ENCODE data around the gene WASHC2A.
A peak's percentile ranks its signal among the peaks of the same experiment; 100 is the strongest.
"Not testable (repeated sequence)": the region's sequence is repeated elsewhere in the genome, so short reads cannot be mapped to it uniquely, and the experiment has no call there.

The WASHC2A gene

DNA sequence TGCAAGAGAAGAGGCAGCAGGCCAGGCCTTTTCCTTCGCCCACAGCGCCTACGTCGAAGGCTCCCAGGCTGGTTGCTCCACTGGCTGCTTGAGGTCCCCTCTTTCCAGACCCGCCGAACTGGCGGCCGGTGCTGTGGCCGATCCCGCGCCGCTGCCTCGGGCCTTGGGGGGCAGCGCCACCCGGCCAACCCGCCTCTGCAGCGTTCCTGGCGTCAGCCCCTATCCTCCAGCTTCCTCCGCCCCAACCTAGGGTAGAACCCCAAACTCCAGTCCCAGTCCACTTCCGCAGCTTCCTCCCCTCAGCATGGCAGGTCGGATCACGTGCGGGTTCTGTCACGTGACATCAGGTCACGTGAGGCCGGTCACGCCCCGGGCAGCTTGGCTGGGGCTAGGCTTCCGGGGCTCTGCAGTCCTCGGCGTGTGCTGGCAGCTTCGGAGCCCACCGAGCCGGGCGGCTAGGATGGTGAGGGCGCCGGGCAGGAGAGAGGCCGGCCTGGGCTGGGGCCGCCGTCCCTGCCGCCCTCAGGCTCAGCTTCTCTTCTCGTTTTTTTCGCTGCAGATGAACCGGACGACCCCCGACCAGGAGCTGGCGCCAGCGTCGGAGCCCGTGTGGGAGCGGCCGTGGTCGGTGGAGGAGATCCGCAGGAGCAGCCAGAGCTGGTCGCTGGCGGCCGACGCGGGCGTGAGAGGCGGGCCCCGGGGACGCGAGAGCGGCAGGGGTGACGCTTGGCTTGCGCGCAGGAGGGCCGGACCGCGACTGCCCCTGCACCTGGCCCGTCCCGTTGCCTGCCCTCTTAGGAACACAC lies at the start of gene WASHC2A:
Gene WASHC2A (plus strand): TSS at position 409 of the 806 bp plus-strand sequence. CDS start 52 bp downstream, at position 461.
- CTCF ChIA-PET; POLR2A ChIA-PET; DNase-seq (ENCODE audit: low read depth, low spot score): not testable (repeated sequence)
- peak within 1 kb of the TSS; percentile 70 for H3K4me3 ChIP-seq (ENCODE audit: low read depth, low read length)

DNA sequence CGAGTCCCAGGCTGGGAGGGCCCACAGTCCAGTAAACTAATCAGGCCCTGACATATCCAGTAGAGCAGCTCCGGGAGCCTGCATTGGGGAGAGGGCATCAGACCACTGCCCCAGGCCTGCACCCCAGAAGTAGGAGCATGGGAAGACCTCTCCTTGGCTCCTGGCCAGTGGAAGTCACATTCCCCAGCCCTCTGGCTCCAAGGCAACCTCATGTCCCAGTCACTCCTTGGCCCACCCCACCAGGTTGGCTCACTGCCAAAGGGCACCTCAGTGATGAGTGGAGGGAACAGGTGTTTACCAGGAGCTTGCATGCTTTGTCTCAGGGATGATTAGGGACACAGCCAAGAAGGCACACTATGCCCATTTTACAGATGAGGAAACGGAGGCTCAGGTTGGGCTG lies 48.5 kb upstream of the WASHC2A start:
- CTCF ChIA-PET; H3K4me3 ChIP-seq (ENCODE audit: low read depth, low read length); POLR2A ChIA-PET; DNase-seq (ENCODE audit: low read depth, low spot score): not testable (repeated sequence)

- POLR2A ChIA-PET; DNase-seq (ENCODE audit: low read depth, low spot score); CTCF ChIA-PET; H3K4me3 ChIP-seq (ENCODE audit: low read depth, low read length): not testable (repeated sequence)
Measured at GRCh38 chr10:50020451-50021024, 47.2 kb upstream of the WASHC2A start.

DNA sequence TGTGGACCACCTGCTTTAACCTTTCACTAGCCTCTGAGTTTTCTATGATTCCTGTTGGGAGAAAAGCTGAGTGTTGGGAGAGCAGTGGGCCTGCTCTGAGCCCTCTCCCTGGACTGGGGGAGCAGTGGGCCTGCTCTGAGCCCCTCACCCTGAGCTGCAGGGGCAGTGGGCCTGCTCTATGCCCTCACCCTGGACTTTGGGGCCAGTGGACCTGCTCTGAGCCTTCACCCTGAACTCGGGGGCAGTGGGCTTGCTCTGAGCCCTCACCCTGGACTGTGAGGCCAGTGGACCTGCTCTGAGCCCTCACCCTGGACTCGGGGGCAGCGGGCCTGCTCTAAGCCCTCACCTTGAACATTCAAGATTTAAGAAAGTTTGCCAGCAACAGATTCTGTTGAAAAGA lies 46.1 kb upstream of the WASHC2A start:
- TF ChIP-seq CTCF (IDR thresholded peaks at IDR 0.05; ENCODE audit: insufficient read depth, low read length, missing control alignments): no peak
- DNase-seq (ENCODE audit: low read depth, low spot score): no peak
- POLR2A ChIA-PET: no interaction called here
- CTCF ChIA-PET: no interaction called here
- no peak overlapping the region for H3K4me3 ChIP-seq (ENCODE audit: low read depth, low read length)

DNA sequence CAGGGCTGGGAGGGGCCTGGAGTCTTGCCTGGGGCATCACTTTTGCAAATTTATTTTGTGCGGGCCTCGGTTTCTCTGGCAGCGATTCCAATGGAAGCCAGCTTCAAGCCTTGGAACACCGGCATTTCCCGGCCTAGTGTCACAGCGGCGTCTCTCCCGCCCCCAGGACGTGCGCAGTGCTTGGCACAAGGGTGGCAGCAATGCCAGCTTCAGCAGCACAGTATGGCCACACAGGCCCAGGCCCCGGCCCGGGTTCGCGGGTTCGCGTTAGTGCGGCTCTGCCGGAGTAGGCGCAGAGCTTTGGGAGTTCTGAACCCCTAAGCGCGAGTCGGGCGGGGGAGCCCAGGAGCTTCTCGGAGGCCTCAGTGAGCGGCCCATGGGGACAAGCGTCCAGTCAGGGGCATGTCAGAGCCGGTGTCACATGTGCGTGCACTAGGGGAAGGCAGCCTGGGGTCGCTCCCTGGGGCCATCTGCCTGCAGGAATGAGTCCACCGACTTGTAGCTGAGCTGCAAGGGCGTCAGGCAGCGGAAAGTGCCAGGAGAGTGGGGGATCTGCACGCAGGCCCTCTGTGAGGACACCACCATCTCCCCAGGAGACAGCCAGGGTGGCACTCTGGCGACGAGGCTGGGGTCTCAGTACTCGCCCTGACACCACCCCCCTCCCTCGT lies 42.9 kb upstream of the WASHC2A start:
- CTCF ChIA-PET; DNase-seq (ENCODE audit: low read depth, low spot score); H3K4me3 ChIP-seq (ENCODE audit: low read depth, low read length); POLR2A ChIA-PET: not testable (repeated sequence)

GRCh38 chr10:50025627-50026026 lies 42.1 kb upstream of the WASHC2A start:
- ChIA-PET POLR2A (no interaction called here), CTCF (no interaction called here)
- no peak for DNase-seq (ENCODE audit: low read depth, low spot score)
- no peak for TF ChIP-seq CTCF (IDR thresholded peaks at IDR 0.05; ENCODE audit: insufficient read depth, low read length, missing control alignments)
- H3K4me3 ChIP-seq (ENCODE audit: low read depth, low read length): no peak overlapping the region

- TF ChIP-seq CTCF (IDR thresholded peaks at IDR 0.05; ENCODE audit: insufficient read depth, low read length, missing control alignments): no peak
- H3K4me3 ChIP-seq (ENCODE audit: low read depth, low read length): no peak overlapping the region
- POLR2A ChIA-PET: no interaction called here
- CTCF ChIA-PET: no interaction called here
- no peak for DNase-seq (ENCODE audit: low read depth, low spot score)
Measured at GRCh38 chr10:50027195-50027594, 40.6 kb upstream of the WASHC2A start.

DNA sequence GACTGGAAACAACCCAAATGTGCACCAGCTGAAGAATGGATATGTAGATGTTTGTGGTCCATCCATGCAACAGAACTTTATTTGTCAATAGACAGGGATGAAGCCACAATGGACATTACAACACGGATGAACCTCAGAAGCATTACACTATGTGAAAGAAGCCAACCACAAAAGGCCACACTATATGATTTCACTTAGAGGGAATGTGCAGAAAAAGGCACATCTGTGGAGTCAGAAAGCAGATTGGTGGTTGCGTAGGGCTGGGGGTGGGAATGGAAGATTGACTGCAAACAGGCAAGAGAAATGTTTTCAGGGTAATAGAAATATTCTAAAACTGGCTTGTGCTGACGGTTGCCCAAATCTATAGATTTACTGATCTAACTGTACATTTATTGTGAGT lies 34.3 kb upstream of the WASHC2A start:
- ChIA-PET CTCF (no interaction called here), POLR2A (no interaction called here)
- DNase-seq (ENCODE audit: low read depth, low spot score): peak; percentile 64
- H3K4me3 ChIP-seq (ENCODE audit: low read depth, low read length): no peak overlapping the region
- TF ChIP-seq CTCF (IDR thresholded peaks at IDR 0.05; ENCODE audit: insufficient read depth, low read length, missing control alignments): no peak

DNA sequence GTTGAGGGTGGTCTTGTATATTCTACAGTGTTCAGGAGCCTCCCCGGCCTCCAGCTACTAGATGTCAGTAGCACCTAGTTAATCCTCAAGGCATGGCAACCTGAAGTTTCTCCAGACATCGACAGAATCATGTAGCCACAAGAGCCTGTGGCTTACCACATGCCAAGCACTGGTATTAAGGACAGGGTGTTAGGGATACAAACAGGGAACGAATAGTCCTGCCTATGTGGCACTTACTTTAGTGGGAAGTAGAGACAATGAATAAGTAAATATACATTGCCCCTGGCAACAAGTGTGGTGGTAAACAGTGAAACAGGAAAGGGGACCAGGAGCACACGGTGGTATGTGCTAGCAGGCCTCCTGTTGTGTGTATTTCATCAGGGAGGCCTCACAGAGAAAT lies 32.4 kb upstream of the WASHC2A start:
- DNase-seq (ENCODE audit: low read depth, low spot score); CTCF ChIA-PET; H3K4me3 ChIP-seq (ENCODE audit: low read depth, low read length); POLR2A ChIA-PET: not testable (repeated sequence)
